ENCODE results near the gene ALG8.

Gene ALG8

GRCh38 chr11:78054971-78055370 is 84.5 kb downstream of the ALG8 start:
- no peak for TF ChIP-seq CTCF (IDR thresholded peaks at IDR 0.05; ENCODE audit: low read length, missing control alignments)
- H3K4me3 ChIP-seq (replicated peaks; ENCODE audit: low read depth, low read length): no peak overlapping the region
- no peak for DNase-seq (ENCODE audit: low read depth)

GRCh38 chr11:78050964-78051831 is 88.2 kb downstream of the ALG8 start:
- DNase-seq (ENCODE audit: low read depth): peak; percentile 70
- no peak for TF ChIP-seq CTCF (IDR thresholded peaks at IDR 0.05; ENCODE audit: low read length, missing control alignments)
- H3K4me3 ChIP-seq (replicated peaks; ENCODE audit: low read depth, low read length): no peak overlapping the region

All from fibroblast of pulmonary artery (primary cell).